PC-3 (cell line): ENCODE results near the gene TMOD4. TPM values are rescaled to one million over a fixed set of nuclear protein-coding genes. Genes with fewer than 3 reads are reported as not detected.
"Not testable (repeated sequence)": the region's sequence is repeated elsewhere in the genome, so short reads cannot be mapped to it uniquely, and the experiment has no call there.

ENCODE experiments used
- ATAC-seq: fragments of 200-7000 bp; cut with Tn5 transposase; 2 replicates; pipeline ENCODE4 v1.9.1; 2020; ENCODE audit warnings: mild to moderate bottlenecking, moderate library complexity
- BruUV-seq: library from RNA; stranded (reverse); fragments of 400-500 nt; replicated peaks from 2 replicates; lab custom pipeline; 2021; lab: Mats Ljungman, UMichigan
- CTCF ChIA-PET: fragments of 300-600 bp; sonication (Branson Sonifier 250); formaldehyde crosslinking; loops from one replicate; lab custom pipeline; 2022; ENCODE audit warnings: antibody characterized with exemption; lab: Charles Lee
- POLR2A ChIA-PET: fragments of 300-600 bp; sonication (Branson Sonifier 250); formaldehyde crosslinking; loops from one replicate; lab custom pipeline; 2022; ENCODE audit warnings: antibody characterized with exemption; ENCODE audit not compliant: unreplicated experiment; lab: Charles Lee
- DNase-seq: peaks from one replicate; pipeline ENCODE4 v3.0.0-alpha.2; 2015
- H2AFZ ChIP-seq: fragments of 300-600 bp; sonication (generic); 2 replicates; pipeline ENCODE4 v1.6.0; 2016; ENCODE audit warnings: antibody characterized with exemption, low read length
- H3F3A ChIP-seq: fragments of 300-600 bp; sonication (generic); one replicate; pipeline ENCODE4 v1.6.0; 2017; ENCODE audit warnings: antibody characterized with exemption, low read length, control low read depth, mild to moderate bottlenecking; ENCODE audit not compliant: unreplicated experiment
- H3K27ac ChIP-seq: fragments of 300-600 bp; sonication (generic); 2 replicates; pipeline ENCODE4 v1.5.1; 2016; ENCODE audit warnings: mild to moderate bottlenecking, low read length
- H3K27me3 ChIP-seq: fragments of 300-600 bp; sonication (generic); 2 replicates; pipeline ENCODE4 v1.6.1; 2016; ENCODE audit warnings: low read length, mixed read lengths
- H3K36me3 ChIP-seq: fragments of 300-600 bp; sonication (generic); 2 replicates; pipeline ENCODE4 v1.6.1; 2016; ENCODE audit warnings: low read depth, mixed run types, low read length, mixed read lengths
- H3K4me1 ChIP-seq: fragments of 300-600 bp; sonication (generic); 2 replicates; pipeline ENCODE4 v1.5.1; 2016; ENCODE audit warnings: low read length; ENCODE audit not compliant: insufficient read depth
- H3K4me2 ChIP-seq: fragments of 300-600 bp; sonication (generic); 2 replicates; pipeline ENCODE4 v1.6.0; 2016; ENCODE audit warnings: low read length
- H3K4me3 ChIP-seq: fragments of 300-600 bp; sonication (generic); 2 replicates; pipeline ENCODE4 v1.5.1; 2016; ENCODE audit warnings: mild to moderate bottlenecking, low read length, mixed read lengths
- H3K79me2 ChIP-seq: fragments of 300-600 bp; sonication (generic); 2 replicates; pipeline ENCODE4 v1.6.1; 2017; ENCODE audit warnings: low read length, mixed read lengths
- H3K9ac ChIP-seq: fragments of 300-600 bp; sonication (generic); 2 replicates; pipeline ENCODE4 v1.6.0; 2016; ENCODE audit warnings: mild to moderate bottlenecking, low read length
- H3K9me2 ChIP-seq: fragments of 300-600 bp; sonication (generic); replicated peaks from 2 replicates; pipeline ENCODE4 v1.6.1; 2016; ENCODE audit warnings: mixed run types, low read length, mixed read lengths
- H3K9me3 ChIP-seq: fragments of 300-600 bp; sonication (generic); 2 replicates; pipeline ENCODE4 v1.6.1; 2016; ENCODE audit warnings: low read length, mixed read lengths
- H4K20me1 ChIP-seq: fragments of 300-600 bp; sonication (generic); 2 replicates; pipeline ENCODE4 v1.6.1; 2016; ENCODE audit warnings: low read length, mixed read lengths
- CTCF ChIP-seq: fragments of 300-600 bp; sonication (generic); conservative IDR thresholded peaks from 2 replicates; pipeline ENCODE4 v1.5.1; 2017; ENCODE audit warnings: antibody characterized with exemption, low read depth, mild to moderate bottlenecking, low read length
- EZH2 ChIP-seq: fragments of 300-600 bp; sonication (generic); IDR thresholded peaks from one replicate; pipeline ENCODE4 v1.6.1; 2017; ENCODE audit warnings: antibody characterized with exemption, mild to moderate bottlenecking, low read length; ENCODE audit not compliant: unreplicated experiment
- EZH2phosphoT487 ChIP-seq: fragments of 300-600 bp; sonication (generic); IDR thresholded peaks from 2 replicates; pipeline ENCODE4 v1.6.1; 2018; ENCODE audit warnings: mild to moderate bottlenecking, antibody characterized with exemption, low read length, borderline replicate concordance
- intact Hi-C: fragments of 100-400 bp; cut with micrococcal nuclease; formaldehyde crosslinking; loops from 2 replicates; pipeline ENCODE4 v1.9.0; 2023
- total RNA-seq: library from RNA; depleted of rRNA; stranded (reverse); fragments of >200 nt; gene quantifications from 2 replicates; pipeline ENCODE4 v1.2.3, GENCODE V29; 2014

Gene TMOD4
- total RNA-seq, 1 experiment from 2014 or later = 2.7 TPM

DNA sequence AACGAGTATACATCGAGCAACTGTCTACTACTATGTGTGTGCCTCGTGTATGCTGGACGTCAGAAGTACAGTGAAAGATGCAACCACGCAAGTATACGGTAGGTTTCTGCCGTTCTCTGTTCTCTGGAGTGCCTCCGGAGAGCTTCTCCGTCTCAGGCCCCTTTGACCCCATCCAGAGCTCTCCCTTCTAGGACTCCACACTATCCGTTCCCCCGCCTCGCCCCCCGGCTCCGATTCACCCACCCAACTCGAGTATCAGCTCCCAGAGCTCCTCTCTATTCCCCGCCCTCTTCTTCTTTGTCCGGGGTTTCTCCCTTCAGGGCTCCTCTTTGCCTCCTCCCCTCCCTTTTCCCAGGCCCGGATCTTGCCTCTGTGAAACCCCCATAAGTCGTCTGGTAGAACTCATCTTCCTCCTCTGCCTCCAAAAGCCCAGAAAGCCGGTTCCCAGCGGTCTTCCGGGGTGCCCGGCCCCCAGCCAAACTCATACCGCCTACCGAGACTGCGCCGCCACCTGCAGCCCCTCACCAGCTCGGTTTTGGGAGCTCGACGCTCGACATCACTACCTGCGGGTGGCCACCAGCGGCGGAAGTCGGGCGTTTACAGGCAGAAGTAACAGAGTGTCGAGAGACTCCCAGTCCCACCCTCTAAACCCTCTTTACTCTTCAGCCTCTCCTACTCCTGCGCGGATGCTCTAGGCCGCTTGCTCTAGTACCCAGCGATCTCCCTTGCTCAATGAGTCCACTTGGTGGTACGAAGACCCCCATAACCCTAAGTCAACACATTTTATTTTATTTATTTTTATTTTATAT lies 14.1 kb upstream of the TMOD4 start, which contains the start of gene VPS72:
Gene VPS72 (minus strand): TSS at position 561 of the 809 bp plus-strand sequence. CDS start 76 bp downstream, at position 485.
- H2AFZ ChIP-seq = peak within 1 kb of the TSS; percentile 82
- CTCF ChIA-PET = interaction anchor here (0.5 to 0.6 kb wide), 2 partner anchors 81 to 647 kb away, joined by 3 to 7 read pairs; no protein-coding TSS in a partner anchor
- H3K9me2 ChIP-seq = no peaks in the 10 kb centered on the region
- H3K27ac ChIP-seq = peak within 1 kb of the TSS; percentile 65
- ATAC-seq (peak; percentile 89), DNase-seq (peak; percentile 90)
- TF ChIP-seq EZH2 (no peak), EZH2phosphoT487 (no peak), CTCF (no peak)
- POLR2A ChIA-PET = interaction anchor here (0.5 to 1.2 kb wide), 13 partner anchors 9 to 799 kb away, joined by 3 to 10 read pairs (median 4); partner anchors contain the start of genes LYSMD1, PSMD4 and SCNM1
- no TSS peak for BruUV-seq
- intact Hi-C loops = loop anchor here (10.0 kb wide), 1 partner anchor 355 kb away; the partner anchor contains the start of gene TUFT1
- peaks cover 28% of the 10 kb centered on the region for H3K4me1 ChIP-seq
- H3K79me2 ChIP-seq = peaks cover 50% of the 10 kb centered on the region
- peaks cover 8% of the 10 kb centered on the region for H3F3A ChIP-seq
- peaks cover 11% of the 10 kb centered on the region for H3K36me3 ChIP-seq
- no peaks in the 10 kb centered on the region for H3K27me3 ChIP-seq
- peak within 1 kb of the TSS; percentile 89 for H3K4me3 ChIP-seq
- H3K4me2 ChIP-seq = peak within 1 kb of the TSS; percentile 97
- H3K9ac ChIP-seq = peak within 1 kb of the TSS; percentile 88
- no peaks in the 10 kb centered on the region for H3K9me3 ChIP-seq
- no peaks in the 10 kb centered on the region for H4K20me1 ChIP-seq

DNA sequence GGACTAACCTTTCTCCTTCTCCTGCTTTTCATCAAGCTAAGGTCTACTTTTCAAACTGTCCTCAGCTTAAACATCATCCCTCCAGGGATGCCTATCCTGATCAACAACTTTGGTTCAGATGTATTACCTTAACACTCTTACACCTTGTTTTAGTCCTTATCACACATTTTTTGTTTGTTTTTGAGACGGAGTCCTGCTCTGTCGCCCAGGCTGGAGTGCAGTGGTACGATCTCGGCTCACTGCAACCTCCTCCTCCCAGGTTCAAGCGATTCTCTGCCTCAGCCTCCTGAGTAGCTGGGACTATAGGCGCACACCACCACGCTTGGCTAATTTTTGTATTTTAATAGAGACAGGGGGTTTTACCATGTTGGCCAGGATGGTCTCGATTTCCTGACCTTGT lies 12.9 kb upstream of the TMOD4 start:
- intact Hi-C loops, ATAC-seq, H3F3A ChIP-seq, BruUV-seq, H2AFZ ChIP-seq, H3K9me3 ChIP-seq, CTCF ChIA-PET, H3K27ac ChIP-seq, H3K27me3 ChIP-seq, H4K20me1 ChIP-seq, H3K9me2 ChIP-seq, POLR2A ChIA-PET, DNase-seq: not testable (repeated sequence)
- peaks cover 38% of the 10 kb centered on the region for H3K79me2 ChIP-seq
- H3K4me2 ChIP-seq = peak overlapping the region; percentile 97
- peaks cover 18% of the 10 kb centered on the region for H3K36me3 ChIP-seq
- peak overlapping the region; percentile 89 for H3K4me3 ChIP-seq
- peak overlapping the region; percentile 88 for H3K9ac ChIP-seq
- H3K4me1 ChIP-seq = peaks cover 17% of the 10 kb centered on the region

DNA sequence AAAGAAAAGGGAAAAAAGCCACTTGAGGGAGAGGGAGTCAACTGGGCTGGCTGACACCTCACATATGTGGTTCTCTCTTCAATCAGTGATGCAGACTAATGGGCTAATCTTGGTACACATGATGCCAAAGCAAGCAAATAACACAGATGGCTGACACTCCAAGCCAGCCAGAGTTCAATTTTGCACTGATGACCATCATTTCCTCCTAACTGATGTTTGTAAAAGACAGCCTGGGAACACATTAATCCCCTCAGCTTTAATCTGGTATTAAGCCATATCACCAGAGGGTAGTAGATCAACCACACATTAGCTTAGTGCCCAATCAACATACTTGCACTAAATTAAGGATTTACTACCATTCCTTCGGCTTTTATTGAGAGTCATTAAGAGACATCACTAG lies 11.4 kb upstream of the TMOD4 start:
- no TSS peak for BruUV-seq
- Histone ChIP-seq H4K20me1 (no peaks in the 10 kb centered on the region), H3K36me3 (peaks cover 28% of the 10 kb centered on the region), H3K4me3 (no peak overlapping the region), H3K9ac (no peak overlapping the region), H3K9me3 (no peaks in the 10 kb centered on the region), H3K79me2 (peaks cover 38% of the 10 kb centered on the region), H3K4me1 (peaks cover 17% of the 10 kb centered on the region), H2AFZ (no peak overlapping the region), H3F3A (no peaks in the 10 kb centered on the region), H3K27ac (no peak overlapping the region), H3K4me2 (no peak overlapping the region), H3K9me2 (no peaks in the 10 kb centered on the region), H3K27me3 (no peaks in the 10 kb centered on the region)
- no peak for DNase-seq
- intact Hi-C loops = no loop called here
- POLR2A ChIA-PET = no interaction called here
- no peak for ATAC-seq
- TF ChIP-seq CTCF (no peak), EZH2phosphoT487 (no peak), EZH2 (no peak)
- CTCF ChIA-PET = no interaction called here
